ENCODE data around the gene CDK5RAP3. TPM values are rescaled to one million over a fixed set of nuclear protein-coding genes. Genes with fewer than 3 reads are reported as not detected.
A peak's percentile ranks its signal among the peaks of the same experiment; 100 is the strongest.
"Not testable (repeated sequence)": the region's sequence is repeated elsewhere in the genome, so short reads cannot be mapped to it uniquely, and the experiment has no call there.

The CDK5RAP3 gene
- total and polyA plus RNA-seq, 2 experiments from 2014 or later: 121 to 158 TPM

DNA sequence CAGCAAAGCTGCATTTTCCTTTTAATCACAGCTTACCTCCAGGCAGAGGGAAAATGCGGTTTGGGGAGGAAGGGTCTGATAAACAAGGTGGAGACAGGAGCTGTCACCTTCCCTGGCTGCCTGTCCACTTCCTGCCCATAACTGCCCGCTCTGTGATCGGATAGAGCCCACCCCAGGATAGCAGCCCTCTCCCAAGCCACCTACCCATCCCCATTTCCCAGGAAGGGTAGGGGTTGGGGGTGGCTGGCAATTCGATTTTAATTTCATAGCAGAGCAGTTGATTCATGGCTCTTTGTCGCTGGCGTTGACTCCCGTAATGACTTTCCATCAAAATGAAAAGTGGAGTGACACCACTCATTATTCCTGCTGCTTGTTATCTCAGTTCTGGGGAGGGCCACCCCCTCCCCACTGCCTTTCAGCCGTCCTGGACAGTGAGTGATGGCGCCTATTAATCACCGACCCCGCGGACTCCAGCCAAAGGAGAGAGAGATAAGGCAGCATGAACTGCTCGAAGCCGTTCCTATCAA is 11.2 kb downstream of the CDK5RAP3 start:
- TF ChIP-seq, protein P1, sequence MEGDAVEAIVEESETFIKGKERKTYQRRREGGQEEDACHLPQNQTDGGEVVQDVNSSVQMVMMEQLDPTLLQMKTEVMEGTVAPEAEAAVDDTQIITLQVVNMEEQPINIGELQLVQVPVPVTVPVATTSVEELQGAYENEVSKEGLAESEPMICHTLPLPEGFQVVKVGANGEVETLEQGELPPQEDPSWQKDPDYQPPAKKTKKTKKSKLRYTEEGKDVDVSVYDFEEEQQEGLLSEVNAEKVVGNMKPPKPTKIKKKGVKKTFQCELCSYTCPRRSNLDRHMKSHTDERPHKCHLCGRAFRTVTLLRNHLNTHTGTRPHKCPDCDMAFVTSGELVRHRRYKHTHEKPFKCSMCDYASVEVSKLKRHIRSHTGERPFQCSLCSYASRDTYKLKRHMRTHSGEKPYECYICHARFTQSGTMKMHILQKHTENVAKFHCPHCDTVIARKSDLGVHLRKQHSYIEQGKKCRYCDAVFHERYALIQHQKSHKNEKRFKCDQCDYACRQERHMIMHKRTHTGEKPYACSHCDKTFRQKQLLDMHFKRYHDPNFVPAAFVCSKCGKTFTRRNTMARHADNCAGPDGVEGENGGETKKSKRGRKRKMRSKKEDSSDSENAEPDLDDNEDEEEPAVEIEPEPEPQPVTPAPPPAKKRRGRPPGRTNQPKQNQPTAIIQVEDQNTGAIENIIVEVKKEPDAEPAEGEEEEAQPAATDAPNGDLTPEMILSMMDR (IDR thresholded peaks at IDR 0.05; ENCODE audit: low read depth, low read length): no peak
- DNase-seq (ENCODE audit: low read depth in 1 of 2, low spot score in 1 of 2): no peak
- Histone ChIP-seq H3K4me3 (no peak overlapping the region), H3K9me3 (ENCODE audit: low read depth) (no peaks in the 10 kb centered on the region), H3K27me3 (no peaks in the 10 kb centered on the region), H3K36me3 (peaks cover 2% of the 10 kb centered on the region), H3K4me1 (ENCODE audit: low read depth) (peaks cover 39% of the 10 kb centered on the region), H3K27ac (peak overlapping the region; percentile 38)

DNA sequence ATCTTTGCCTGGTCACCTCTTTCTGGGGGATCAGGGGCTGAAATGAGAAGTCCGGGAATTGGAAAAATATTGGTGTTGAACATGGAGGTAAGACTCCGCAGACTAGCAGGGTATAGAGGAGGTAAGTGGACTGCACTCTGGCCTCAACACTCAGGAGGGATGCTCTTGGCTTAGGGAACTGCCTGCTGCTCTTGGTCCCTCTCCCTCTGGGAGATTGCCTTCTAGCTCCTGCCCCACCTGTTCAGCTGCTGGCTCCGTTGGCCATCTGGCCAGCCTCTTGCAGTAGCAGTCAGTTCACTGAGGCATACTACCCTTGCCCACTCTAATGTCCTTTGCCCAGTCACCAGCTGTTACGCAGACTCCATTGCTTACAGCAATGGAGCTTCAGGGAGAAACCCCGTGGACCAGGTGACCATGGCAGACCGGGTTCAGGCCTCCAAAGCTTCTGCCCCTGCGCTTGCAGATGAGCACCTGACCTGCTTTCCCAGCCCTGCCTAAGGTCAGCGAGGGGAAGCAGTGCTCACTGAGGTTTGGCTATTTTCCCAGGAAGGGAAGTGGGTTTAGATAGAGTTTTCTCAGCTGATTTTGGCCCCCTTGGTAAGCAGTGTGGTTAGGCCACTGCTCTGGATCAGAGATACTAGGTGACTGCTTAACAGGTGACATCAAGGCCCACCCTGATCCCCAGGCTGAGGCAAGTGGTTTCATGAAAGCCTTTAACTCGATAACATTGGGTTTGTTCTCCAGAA is 11.9 kb downstream of the CDK5RAP3 start:
- Histone ChIP-seq H3K4me1 (ENCODE audit: low read depth) (peaks cover 44% of the 10 kb centered on the region), H3K36me3 (no peaks in the 10 kb centered on the region), H3K27ac (peak overlapping the region; percentile 38), H3K4me3 (no peak overlapping the region), H3K9me3 (ENCODE audit: low read depth) (no peaks in the 10 kb centered on the region), H3K27me3 (no peaks in the 10 kb centered on the region)
- TF ChIP-seq, protein P1 (IDR thresholded peaks at IDR 0.05; ENCODE audit: low read depth, low read length): no peak
- DNase-seq (ENCODE audit: low read depth in 1 of 2, low spot score in 1 of 2): no peak

DNA sequence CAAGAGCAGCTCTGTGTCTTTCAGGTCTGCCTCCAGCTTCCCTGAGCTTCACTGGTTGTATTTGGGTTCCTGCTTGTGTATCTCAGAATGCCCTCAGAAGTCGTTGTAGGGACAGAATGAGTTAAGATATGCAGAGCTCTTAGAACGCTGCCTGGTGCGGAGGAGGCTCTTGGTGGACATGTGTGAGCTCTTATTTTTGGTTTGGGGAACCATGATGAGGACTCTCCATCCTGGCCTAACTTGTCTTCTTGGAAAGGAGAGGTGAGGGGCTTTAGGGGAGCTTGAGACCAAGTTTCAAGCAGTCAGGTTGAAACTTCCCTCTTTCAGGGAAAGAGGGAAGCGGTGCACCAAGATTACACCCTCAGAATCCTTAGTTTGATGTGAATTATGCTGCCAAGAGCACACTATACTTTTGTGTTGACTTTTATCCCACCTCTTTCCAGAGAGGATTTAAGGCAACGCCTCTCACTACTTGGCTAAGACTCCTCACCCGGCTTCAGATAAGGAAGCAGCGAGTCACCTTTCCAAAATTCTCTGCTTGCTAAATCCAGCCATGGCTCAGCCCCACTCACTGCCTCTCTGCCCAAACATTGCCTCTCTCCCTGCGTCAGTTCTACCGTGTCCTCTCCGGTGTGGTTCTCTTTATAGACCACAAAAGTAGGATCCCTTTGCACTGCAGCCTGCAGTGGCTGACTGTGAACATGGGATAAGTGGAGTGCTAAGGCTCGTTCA is 12.7 kb downstream of the CDK5RAP3 start:
- no peaks in the 10 kb centered on the region for H3K36me3 ChIP-seq
- H3K27me3 ChIP-seq: no peaks in the 10 kb centered on the region
- H3K27ac ChIP-seq: peak overlapping the region; percentile 38
- no peaks in the 10 kb centered on the region for H3K9me3 ChIP-seq (ENCODE audit: low read depth)
- H3K4me1 ChIP-seq (ENCODE audit: low read depth): peaks cover 45% of the 10 kb centered on the region
- no peak overlapping the region for H3K4me3 ChIP-seq
- TF ChIP-seq, protein P1 (IDR thresholded peaks at IDR 0.05; ENCODE audit: low read depth, low read length): no peak
- no peak for DNase-seq (ENCODE audit: low read depth in 1 of 2, low spot score in 1 of 2)

DNA sequence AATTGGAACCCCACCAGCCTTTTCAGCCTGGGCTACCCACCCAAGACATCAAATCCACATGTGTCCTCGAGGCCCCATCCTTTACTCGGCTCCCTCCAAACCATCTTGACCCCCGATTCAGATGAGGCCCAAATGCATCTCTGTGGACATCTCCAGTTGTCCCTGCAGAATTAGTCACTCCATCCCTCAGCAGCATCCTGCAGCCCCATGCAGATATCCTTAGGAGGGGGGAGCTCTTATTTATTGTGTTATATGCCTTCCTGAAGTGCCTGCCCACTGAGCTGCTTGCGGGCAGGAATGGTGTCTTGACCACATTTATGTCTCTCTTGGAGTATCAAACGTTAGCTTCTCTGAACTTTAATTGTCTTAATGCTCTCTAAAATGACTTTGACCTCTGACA is 15.6 kb downstream of the CDK5RAP3 start:
- Histone ChIP-seq H3K4me3 (no peak overlapping the region), H3K27me3 (no peaks in the 10 kb centered on the region), H3K9me3 (ENCODE audit: low read depth) (no peaks in the 10 kb centered on the region), H3K27ac (no peak overlapping the region), H3K36me3 (no peaks in the 10 kb centered on the region), H3K4me1 (ENCODE audit: low read depth) (peaks cover 54% of the 10 kb centered on the region)
- TF ChIP-seq, protein P1 (IDR thresholded peaks at IDR 0.05; ENCODE audit: low read depth, low read length): no peak
- DNase-seq (ENCODE audit: low read depth in 1 of 2, low spot score in 1 of 2): no peak

DNA sequence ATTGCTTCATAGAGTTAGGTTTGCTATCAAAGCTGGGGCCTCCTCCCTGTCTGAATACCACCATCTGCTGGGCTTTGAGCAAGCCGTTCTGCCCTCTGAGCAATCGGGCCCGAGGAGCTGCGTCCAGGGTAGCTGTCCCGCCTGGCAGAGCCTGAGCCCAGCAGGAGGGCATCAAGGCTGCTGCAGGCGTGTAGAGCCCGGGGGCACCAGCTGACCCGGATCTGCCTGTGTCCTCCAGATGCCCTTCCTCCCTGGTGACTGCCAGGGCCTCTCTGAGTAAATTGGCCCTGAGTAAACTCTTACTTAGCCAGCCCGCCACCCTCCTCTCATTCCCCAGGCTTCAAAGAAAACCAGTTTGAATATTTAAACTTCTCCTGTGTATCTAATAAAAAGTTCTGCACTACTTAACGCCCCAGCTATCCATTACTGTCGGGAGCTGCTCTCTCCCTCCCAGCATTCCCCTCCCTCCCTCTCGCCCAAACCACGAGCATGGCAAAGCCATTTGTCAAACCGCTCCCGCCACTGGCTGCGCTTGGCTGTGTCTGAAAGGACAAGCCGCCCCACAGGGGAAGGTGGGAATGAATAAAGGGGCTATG is 16.4 kb downstream of the CDK5RAP3 start:
- TF ChIP-seq, protein P1 (IDR thresholded peaks at IDR 0.05; ENCODE audit: low read depth, low read length): no peak
- Histone ChIP-seq H3K4me3 (no peak overlapping the region), H3K27ac (no peak overlapping the region), H3K9me3 (ENCODE audit: low read depth) (no peaks in the 10 kb centered on the region), H3K27me3 (no peaks in the 10 kb centered on the region), H3K36me3 (no peaks in the 10 kb centered on the region), H3K4me1 (ENCODE audit: low read depth) (peaks cover 53% of the 10 kb centered on the region)
- no peak for DNase-seq (ENCODE audit: low read depth in 1 of 2, low spot score in 1 of 2)

DNA sequence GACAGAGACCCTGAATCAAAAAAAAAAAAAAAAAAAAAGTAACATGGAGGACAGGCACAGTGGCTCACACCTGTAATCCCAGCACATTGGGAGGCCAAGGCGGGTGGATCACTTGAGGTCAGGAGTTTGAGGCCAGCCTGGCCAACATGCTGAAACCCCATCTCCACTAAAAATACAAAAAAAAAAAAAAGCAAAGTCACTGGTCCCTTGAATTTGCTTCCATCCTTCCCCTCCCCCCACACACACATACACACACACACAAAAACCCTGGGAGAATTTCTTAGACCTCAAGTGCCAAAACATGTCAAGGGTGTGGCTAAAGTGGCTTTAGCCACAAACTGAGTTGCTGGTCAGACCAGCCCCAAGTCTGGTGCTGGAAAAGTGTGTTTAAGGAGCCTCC is 17.5 kb downstream of the CDK5RAP3 start:
- H3K4me1 ChIP-seq (ENCODE audit: low read depth): peaks cover 52% of the 10 kb centered on the region

More for the DNA sequence above, 17.5 kb downstream of the CDK5RAP3 start:
- H3K27ac ChIP-seq; H3K9me3 ChIP-seq (ENCODE audit: low read depth); H3K4me3 ChIP-seq; H3K36me3 ChIP-seq; H3K27me3 ChIP-seq; DNase-seq (ENCODE audit: low read depth in 1 of 2, low spot score in 1 of 2): not testable (repeated sequence)
